ENCODE measurements around the gene ZDHHC14.

ZDHHC14 gene

GRCh38 chr6:157455731-157456523 lies 74.9 kb downstream of the ZDHHC14 start:
- no peak for DNase-seq (ENCODE audit: low read depth)
- no peak for TF ChIP-seq CTCF (IDR thresholded peaks at IDR 0.05; ENCODE audit: insufficient read depth, low read depth, low read length, missing control alignments)
- H3K4me3 ChIP-seq (ENCODE audit: low read depth, low read length) = no peak overlapping the region

DNA sequence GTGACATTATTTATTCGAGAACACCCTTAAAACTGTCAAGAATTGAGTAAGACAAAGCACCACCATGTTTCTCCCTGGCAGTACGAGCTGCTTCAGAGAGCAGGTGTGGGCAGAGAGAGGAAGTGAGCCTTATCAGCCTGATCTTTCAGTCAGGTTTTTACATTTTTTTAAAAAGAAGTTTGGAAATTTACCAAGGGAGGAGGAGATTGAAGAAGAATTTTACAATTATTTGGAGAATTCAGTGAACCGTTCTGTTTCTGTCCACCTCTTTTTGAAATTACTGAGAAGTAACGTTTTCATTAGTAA lies 75.5 kb downstream of the ZDHHC14 start:
- TF ChIP-seq CTCF (IDR thresholded peaks at IDR 0.05; ENCODE audit: insufficient read depth, low read depth, low read length, missing control alignments) = no peak
- peak; percentile 77 for DNase-seq (ENCODE audit: low read depth)
- H3K4me3 ChIP-seq (ENCODE audit: low read depth, low read length) = no peak overlapping the region

DNA sequence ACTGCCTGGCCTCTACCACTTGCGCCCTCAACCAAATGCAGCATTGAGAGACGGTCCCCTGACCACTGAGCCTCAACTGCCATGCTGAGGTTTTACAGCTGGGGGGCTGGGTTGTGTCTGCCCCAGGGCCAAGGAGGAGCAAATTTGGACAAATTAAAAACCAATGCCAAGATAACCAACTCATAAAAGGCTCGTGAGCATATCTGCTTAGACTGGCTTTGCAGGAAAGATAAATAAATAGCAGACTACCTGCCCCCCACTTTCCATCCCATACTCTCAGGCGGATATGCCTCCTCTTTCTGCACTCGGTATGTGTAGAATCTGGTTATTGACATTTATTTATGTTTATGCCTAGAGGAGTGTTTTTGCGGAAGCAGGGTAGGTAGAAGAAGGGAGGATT lies 76.8 kb downstream of the ZDHHC14 start:
- TF ChIP-seq CTCF (IDR thresholded peaks at IDR 0.05; ENCODE audit: insufficient read depth, low read depth, low read length, missing control alignments) = no peak
- DNase-seq (ENCODE audit: low read depth) = no peak
- H3K4me3 ChIP-seq (ENCODE audit: low read depth, low read length) = no peak overlapping the region

- TF ChIP-seq CTCF (IDR thresholded peaks at IDR 0.05; ENCODE audit: insufficient read depth, low read depth, low read length, missing control alignments) = no peak
- no peak overlapping the region for H3K4me3 ChIP-seq (ENCODE audit: low read depth, low read length)
- DNase-seq (ENCODE audit: low read depth) = peak; percentile 21
Measured at GRCh38 chr6:157459327-157459726, 78.3 kb downstream of the ZDHHC14 start.

- H3K4me3 ChIP-seq (ENCODE audit: low read depth, low read length) = peak overlapping the region; percentile 1; the same call in 1 of the 2 replicates
- DNase-seq (ENCODE audit: low read depth) = no peak
- no peak for TF ChIP-seq CTCF (IDR thresholded peaks at IDR 0.05; ENCODE audit: insufficient read depth, low read depth, low read length, missing control alignments)
Measured at GRCh38 chr6:157460182-157460999, 79.4 kb downstream of the ZDHHC14 start.

DNA sequence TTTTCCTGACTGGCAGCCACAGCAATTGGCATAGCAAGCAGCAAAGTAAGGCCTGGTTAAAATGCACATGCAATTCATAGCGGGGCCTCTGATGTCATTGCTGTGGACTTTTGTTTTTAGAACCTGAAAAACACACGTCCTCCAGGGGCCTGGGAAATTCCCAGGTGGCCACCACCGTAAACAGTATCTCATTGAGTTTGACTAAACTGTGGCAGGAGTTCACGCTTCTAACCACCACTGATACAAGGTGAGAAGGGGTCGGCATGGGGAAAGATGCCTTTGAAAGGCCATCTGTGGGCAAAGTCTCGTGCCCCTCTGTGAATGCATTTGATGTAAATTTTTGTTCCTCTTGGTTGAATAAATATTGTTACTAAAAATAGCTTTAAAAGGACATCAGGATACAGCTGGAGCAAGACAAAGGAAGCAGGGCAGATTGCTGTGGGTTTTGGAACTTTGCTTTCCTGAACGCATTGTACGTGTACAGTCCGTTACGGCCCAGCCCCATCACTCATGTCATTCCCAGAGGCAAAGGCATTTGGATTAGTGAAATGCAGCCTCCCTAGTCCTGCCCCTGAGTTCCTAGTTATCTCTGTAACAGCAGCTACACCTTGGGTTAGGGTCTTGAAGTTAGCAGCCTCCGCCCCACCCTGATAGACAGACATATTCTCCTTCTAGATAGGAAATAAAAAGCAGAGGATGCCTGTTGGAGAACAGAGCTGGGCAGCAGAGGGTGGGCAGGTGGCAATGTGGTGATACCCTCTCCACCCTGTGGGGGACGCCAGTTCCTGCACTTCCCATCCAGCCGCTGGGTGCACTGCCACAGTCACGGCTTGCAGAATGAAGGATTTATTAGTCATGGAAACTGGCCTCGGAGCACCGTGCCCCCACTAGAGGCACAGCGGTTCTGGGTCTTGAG lies 80.3 kb downstream of the ZDHHC14 start:
- peak; percentile 93 for DNase-seq (ENCODE audit: low read depth)
- peak overlapping the region; percentile 39 for H3K4me3 ChIP-seq (ENCODE audit: low read depth, low read length)
- peak; percentile 54 for TF ChIP-seq CTCF (IDR thresholded peaks at IDR 0.05; ENCODE audit: insufficient read depth, low read depth, low read length, missing control alignments)

Measured in GM12865 (cell line).